ENCODE measurements around the gene RASL10A.

RASL10A gene

GRCh38 chr22:29316141-29316828, 788 bp upstream of the RASL10A start:
- no peak for DNase-seq

- DNase-seq, result peak; percentile 21
These were observed 786 bp downstream of the RASL10A start for GRCh38 chr22:29314537-29315285.

DNA sequence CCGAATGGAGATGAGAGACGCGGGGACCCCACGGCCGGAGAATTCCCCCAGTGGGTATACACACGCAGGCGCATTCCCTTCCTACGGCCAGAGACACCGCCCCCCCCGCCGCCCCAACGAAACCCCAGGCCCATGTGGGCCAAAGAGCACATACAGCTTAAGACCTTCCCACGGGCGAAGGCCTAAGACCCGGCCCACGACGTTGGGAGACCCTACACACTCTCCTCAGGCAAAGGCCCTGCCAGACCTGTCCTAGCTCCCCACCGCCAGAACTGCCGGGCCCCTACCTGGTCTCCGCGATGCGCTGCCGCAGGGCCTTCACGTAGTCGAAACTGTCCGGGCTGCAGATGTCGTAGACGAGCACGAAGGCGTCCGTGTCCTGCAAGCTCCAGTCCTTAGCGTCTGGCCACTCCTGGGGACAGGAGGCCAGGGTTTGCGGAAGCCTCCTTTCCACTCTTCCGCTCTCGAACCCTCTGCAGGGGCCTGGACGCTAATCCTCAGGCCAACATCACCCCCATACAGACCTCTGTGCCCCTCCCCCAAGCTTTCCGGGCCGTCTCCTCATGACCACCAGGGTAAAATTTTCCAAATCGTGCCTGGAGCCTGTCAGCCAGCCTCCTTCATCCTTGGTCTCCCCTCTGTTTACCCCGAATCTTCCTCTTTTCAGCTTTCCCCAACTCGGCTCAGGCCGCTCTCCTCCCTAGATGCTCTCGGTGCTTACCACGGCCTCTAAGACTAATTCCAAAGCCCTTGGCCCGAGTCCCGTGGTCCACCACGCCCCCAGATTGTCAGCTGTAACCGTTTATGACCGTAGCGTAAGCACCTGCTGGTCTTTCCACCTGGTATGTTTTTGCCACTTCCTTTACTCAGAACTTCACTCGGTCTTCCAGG, 1.7 kb downstream of the RASL10A start:
- DNase-seq, result no peak

DNA sequence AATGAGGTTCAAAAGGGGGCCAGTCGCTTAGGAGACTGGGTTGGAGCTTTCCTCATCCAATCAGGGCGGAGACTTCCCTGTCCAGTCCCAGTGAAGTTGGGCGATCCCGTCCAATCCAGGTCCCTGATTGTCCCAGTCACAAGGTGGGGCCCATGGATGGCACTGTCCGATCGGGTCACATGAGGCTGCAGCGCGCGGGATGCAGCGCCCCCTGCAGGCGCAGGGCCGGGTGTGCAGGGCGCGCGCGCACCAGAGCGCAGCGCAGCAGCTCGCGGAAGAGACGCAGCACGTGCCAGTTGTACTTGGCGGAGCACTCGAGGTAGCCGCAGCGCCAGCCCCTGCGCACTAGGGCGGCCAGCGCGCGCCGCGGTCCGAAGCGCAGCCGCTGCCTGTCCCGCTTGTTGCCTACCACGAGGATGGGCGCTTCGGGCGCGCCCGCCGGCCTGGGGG, 2.3 kb downstream of the RASL10A start:
- DNase-seq, result peak; percentile 58

- DNase-seq, result no peak
These were observed 3.0 kb downstream of the RASL10A start for GRCh38 chr22:29312218-29313125.

DNA sequence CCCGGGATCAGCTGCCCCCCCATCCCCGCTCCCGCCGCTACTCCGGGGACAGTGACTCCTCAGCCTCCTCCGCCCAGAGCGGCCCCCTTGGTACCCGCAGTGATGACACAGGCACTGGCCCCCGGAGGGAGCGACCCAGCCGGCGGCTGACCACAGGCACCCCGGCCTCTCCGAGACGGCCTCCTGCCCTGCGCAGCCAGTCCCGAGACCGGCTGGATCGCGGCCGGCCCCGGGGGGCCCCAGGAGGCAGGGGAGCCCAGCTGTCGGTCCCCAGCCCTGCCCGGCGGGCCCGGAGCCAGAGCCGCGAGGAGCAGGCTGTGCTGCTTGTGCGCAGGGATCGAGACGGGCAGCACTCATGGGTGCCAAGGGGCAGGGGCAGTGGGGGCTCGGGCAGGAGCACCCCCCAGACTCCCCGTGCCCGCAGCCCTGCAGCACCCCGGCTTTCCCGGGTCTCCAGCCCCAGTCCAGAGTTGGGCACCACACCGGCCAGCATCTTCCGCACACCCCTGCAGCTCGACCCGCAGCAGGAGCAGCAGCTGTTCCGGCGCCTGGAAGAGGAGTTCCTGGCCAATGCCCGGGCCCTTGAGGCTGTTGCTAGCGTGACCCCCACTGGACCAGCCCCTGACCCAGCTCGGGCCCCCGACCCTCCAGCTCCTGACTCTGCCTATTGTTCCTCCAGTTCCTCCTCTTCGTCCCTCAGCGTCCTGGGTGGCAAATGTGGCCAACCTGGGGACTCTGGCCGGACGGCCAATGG, 3.9 kb downstream of the RASL10A start:
- no peak for DNase-seq

GRCh38 chr22:29310863-29311339, 4.6 kb downstream of the RASL10A start:
- peak; percentile 98 for DNase-seq

DNA sequence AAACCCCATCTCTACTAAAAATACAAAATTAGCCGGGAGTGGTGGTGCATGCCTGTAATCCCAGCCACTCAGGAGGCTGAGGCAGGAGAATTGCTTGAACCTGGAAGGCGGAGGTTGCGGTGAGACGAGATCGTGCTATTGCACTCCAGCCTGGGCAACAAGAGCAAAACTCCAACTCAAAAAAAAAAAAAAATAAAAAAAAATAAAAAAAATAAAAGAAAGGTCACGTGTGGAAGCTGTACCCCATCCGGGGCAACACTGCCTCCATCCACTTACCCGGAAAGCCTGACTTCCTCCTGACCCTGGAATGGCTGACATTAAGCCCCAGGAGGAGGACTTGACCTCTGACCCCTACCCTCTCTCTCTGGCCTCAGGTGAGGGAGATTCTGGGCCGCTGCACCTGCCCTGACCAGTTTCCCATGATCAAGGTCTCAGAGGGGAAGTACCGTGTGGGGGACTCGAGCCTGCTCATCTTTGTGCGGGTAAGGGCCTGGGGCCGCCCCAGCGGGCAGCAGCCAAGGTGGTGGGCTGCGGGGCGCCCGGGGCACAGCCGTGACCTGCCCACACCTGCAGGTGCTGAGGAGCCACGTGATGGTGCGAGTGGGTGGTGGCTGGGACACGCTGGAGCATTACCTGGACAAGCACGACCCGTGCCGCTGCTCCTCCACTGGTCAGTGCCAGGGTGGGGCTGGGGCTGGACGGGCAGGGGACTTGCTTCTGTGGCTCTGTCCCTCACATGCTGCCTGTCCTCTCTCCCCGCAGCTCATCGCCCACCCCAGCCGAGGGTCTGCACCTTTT, 5.2 kb downstream of the RASL10A start:
- DNase-seq, result no peak

DNA sequence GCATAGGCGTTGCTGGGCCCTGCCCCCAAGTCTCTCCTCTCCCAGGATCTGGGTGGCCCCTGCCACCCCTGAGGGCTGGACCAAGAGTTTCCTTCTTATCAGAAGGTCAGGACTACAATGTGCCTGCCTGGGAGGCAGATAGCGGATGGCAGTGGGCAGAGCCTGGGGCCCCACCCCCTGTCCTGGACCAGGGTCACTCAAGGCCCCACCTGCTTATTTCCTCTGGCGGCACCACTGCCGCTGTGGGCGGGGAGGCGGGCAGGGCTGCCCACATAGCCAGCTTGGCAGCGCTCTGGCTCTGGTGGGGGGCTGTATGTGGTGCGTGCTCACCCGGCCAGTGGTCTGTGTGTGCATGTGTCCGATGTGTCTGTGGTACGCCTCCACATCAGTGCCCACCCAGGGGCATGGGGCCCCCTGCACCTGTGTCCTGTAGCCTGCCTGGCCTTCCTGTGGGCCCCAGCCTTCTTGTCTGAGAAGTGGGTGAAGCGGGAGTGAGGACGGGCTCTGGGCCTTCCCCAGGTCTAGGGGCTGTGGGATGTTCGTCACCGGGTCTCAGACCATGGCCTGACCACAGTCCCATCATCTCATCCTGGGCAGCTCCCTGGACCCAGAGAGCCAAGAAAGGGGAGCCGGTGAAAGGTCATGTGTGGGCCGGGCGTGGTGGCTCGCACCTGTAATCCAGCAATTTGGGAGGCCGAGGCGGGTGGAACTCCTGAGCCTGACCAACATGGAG, 6.0 kb downstream of the RASL10A start:
- DNase-seq, result no peak

DNA sequence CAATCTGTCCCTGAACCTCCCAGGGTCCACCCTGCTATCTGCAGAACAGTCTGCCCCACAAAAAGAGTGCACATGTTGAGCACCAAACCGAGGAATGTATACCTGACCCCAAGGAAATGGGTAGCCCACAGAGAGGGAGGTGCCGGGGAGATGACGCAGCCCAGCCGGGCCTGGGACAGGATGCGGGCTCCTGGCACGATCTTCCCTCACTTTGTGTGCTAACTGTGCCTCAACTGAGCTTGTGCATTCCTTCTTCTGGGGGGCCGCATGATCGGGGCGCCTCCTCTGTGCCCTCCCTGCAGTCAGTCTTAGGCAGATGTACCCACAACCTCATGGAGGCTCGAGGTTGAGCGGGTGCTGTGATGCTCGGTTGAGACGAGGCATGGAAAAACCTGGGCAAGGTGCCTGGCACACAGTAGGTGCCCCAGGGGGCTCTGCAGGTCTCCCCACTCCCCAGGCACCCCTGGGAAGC, 6.7 kb downstream of the RASL10A start:
- no peak for DNase-seq

- DNase-seq, result no peak
These were observed 7.2 kb downstream of the RASL10A start for GRCh38 chr22:29308148-29308790.

- DNase-seq, result no peak
These were observed 7.8 kb downstream of the RASL10A start for GRCh38 chr22:29307596-29308147.

- peak; percentile 82 for DNase-seq
These were observed 8.5 kb downstream of the RASL10A start for GRCh38 chr22:29306835-29307595.

DNA sequence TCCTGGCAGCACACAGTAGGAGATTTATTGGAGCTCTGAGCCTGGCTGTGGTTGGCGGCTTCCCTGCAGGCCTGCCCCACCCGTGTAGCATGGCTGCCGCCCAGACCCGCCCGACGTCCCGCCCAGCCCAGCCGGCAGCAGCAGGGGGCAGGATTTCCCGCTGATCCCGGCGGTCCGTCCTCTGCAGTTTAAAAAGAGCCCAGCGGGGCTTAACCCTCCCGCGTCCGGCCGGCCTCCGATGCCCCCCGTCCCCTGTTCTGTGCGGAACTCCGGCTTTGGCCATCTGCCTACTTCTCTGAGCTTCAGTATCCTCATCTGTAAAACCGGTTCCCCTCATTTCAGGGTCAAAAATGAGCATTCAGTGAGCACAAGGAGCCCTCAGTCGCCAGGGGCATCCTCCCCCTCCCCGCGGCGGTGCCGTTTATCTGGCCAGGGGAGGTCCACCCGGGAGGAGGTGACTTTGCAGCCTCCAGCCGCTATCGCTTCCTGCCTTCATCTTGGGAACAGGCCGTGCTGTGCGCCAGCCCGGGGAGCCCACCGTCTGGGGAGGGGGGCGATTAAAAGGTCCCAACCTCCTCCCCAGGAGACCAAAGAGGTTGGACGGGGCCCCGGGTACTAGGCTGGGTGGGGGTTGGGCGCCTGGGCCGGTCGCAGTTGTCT, 9.2 kb downstream of the RASL10A start, which contains the start of gene GAS2L1:
Gene GAS2L1 (plus strand): TSS at position 476 of the 660 bp plus-strand sequence. CDS start 1,456 bp downstream, outside the sequence.
- DNase-seq, result peak; percentile 80

- no peak for DNase-seq
These were observed 9.7 kb downstream of the RASL10A start for GRCh38 chr22:29305836-29306174.

DNA sequence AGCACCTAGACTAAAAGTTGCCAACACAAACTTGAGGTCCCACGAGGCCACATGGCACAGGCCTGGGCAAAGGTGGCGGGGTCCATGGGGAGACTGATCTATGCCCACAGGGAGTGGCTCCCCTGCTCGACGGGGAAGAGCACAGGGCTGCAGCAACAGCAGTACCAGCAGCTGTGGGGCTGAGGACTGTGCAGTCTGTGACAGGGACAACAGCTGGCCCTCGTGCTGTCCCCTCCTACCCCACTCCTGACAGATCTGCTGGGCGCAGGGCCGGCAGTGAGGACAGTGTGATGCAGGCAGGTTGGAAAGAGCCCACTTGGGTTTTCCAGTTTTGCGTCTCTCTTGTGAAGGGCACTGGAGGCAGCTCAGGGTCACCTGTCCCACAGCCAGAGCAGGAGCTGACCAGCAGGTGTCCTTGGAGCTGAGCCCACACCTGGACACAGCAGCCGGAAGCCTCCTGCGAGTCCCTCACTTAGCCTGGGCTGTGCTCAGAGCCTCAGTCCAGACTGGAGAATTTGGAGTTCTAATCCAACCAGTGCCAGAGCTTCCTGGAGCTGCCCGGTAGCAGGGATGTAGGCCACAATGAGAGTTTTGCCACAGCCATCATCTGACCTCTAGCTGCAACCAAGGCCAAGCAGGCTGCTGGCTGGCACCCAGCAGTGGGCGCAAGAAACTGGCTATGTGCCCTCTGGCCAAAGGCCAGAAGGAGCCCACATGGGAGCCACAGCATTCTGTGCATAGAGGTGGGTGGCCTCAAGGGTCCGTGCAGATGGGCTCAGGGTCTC, 12.6 kb downstream of the RASL10A start:
- no peak for DNase-seq

- no peak for DNase-seq
These were observed 13.2 kb downstream of the RASL10A start for GRCh38 chr22:29302402-29302680.

Measured in suppressor macrophage treated with lipopolysaccharide for 4 hours (primary cell).